Activated T-cell treated with anti-CD3 and anti-CD28 coated beads for 4 hours (primary cell): ENCODE measurements around the gene GRM7.
"Not testable (repeated sequence)": the region's sequence is repeated elsewhere in the genome, so short reads cannot be mapped to it uniquely, and the experiment has no call there.

Experiments
- DNase-seq: peaks from one replicate; pipeline ENCODE4 v3.0.0-alpha.2; 2020

GRM7 gene

DNA sequence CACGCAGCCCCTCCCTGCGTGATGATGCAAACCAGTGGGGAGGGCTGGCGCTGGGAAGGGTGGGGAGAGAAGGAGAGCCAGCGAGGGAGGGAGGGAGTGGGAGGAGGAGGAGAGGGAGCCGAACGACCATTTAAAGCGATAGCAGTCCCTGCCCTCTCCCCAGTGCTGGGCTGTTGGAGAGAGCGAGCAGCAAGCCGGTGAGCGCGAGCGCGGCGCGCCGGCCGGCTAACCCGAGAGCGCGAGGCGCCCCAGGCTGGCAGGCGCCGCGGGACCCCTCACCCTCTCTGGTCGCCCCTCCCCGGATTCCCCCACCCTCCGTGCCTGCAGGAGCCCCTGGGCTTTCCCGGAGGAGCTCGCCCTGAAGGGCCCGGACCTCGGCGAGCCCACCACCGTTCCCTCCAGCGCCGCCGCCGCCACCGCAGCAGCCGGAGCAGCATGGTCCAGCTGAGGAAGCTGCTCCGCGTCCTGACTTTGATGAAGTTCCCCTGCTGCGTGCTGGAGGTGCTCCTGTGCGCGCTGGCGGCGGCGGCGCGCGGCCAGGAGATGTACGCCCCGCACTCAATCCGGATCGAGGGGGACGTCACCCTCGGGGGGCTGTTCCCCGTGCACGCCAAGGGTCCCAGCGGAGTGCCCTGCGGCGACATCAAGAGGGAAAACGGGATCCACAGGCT, at the start of gene GRM7:
GRM7 (plus strand) TSS at position 162 of the 671 bp plus-strand sequence.
- no peak for DNase-seq

DNA sequence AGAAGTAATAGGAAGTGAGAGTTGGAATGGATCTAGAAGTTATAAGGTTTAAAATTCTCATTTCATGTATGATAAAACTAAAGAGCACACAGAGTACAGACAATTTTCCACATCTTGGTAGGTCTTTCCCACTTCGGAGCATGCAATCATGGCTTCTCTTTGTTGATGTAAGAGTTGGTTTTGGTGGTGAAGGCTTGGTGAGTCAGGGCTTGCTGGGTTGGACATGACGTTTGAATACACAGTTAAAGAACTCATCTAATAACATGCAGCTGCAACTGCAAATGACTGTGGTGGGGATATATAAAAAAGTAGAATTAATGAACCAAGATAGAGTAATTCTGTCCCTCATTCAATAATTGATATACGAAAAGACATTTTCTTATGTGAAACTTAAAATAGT, 39.5 kb upstream of the GRM7 start:
- no peak for DNase-seq

DNA sequence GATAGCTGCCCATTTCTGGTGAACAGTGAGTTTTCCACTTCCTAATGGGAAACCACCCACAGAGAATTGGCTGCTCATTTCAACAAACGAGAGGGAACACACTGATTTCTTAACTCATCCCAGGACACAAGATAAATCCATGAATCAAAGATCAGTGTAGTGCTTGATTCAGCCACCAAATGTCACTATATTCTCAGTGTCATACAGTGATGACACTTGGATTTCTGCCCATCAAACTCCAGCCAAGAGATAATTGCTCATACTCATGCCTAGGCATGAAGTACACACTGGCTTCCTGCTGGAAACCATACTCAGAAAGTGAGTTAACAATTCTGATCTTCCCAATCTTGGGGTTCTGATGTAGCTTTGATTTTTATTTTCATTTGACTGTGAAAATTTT, 35.4 kb upstream of the GRM7 start:
- DNase-seq = no peak

DNA sequence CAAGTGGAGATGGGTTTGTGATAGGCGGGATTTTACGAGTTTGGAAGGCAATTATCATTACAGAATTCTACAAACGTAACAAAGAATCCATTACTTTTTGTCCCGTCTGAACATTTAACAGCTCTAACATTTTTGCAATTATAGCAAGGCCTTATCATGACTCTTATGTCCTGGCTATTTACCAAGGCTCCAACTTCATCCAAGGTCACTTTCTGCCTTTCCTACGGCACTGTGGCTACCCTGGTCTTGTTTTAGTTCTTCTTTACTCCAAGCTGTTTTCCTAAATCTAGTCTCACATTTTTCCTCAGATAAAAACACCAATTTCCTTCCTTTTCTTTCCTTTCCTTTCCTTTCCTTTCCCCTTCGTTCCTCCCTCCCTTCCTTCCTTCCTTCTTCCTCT, 33.5 kb upstream of the GRM7 start:
- DNase-seq = no peak

DNA sequence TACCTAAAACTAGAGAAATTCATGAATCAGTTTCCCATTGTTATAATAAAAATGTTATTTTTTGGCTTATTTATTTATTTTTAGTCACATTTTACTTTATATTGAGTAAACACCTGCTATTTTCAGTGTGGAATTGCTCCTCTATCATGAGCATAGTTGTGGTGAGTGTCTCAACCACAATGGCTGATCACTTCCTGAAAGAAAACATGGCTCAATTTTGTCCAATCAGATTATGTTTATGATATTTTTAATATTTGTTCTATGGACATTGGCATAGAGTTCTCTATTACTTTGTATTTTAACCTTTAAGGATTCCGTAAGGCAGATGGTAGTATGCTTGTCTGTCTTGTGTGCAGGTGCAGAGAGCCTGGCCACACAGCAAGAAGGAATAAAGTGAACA, 16.2 kb upstream of the GRM7 start:
- DNase-seq = no peak

DNA sequence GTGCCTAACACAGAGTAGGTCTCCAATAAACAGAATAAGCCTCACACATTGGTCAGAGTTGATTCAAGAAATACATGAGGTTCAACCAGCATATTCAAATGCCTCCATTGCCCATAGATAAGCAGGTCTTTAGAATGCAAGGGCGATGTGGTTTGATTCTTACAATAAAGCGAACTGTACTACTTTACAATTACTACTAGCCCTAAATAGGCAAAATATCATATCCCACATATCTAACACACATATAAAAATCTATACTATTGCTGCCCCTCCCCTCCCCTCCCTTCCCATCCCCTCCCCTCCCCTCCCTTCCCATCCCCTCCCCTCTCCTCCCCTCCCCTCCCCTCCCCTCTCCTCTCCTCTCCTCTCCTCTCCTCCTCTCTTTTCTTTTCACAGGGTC, 6.7 kb upstream of the GRM7 start:
- DNase-seq = no peak

DNA sequence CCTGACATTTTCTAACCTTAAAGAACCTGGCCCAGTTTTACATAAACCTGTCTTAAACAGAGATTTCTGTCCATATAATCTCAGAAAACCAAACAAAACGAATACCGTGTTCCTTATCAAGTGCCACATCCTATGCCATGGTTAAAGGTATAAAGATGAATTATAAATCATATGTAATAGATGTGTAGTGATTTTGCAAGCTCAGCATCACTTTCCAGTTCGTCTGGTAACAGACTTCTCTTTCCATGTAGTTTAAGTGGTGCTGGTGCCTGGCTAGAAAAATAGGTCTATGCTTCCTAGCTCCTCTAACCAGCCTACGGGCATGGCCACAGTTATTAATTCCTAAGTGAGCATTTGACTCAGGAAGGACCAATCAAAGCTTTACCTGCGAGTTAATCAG, 3.4 kb upstream of the GRM7 start:
- DNase-seq = no peak

DNA sequence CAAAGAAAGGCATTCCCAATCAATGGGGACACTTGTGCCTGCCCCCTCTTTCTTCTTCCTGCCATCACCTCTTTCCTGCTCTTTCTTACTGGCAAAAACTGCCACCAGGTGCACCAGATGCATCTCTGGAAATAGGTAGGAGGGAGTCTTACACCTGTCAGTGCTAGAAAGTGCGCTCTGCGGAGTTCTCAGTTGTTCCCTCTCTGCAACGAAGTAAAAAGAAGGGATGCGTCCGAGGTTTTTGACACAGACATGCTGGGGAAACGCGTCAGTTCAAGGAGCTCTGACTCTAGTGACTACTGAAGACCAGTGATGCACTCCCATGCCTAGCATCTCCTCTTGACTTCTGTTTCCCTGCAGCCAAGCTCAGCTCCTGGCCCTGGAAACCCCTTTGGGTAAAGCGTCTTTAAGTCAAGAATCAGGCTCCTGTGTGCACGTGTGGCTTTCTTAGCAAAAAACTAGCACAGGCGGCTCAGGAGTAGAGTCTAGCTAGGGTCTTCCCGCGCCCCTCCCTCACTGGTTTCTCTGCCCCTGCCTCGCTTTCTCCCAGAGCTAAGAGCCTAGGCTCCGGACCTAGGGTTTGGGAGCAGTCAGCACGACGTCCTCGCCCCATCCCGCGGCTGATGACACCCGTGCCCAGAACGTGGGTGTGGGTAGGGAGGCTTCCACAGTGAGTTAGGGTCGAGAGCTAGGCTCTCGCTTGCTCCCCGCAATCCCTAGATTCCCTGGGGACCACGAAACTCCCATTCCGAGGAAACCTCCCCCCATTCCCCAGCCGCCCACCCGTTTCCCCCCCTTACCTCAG, 564 bp upstream of the GRM7 start:
- DNase-seq = no peak

DNA sequence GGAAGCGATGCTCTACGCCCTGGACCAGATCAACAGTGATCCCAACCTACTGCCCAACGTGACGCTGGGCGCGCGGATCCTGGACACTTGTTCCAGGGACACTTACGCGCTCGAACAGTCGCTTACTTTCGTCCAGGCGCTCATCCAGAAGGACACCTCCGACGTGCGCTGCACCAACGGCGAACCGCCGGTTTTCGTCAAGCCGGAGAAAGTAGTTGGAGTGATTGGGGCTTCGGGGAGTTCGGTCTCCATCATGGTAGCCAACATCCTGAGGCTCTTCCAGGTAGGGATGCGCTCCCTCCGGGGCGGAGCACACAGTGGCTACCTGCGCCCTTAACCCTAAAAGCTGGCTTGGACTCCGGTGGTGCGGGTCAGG, 698 bp downstream of the GRM7 start:
- no peak for DNase-seq

DNA sequence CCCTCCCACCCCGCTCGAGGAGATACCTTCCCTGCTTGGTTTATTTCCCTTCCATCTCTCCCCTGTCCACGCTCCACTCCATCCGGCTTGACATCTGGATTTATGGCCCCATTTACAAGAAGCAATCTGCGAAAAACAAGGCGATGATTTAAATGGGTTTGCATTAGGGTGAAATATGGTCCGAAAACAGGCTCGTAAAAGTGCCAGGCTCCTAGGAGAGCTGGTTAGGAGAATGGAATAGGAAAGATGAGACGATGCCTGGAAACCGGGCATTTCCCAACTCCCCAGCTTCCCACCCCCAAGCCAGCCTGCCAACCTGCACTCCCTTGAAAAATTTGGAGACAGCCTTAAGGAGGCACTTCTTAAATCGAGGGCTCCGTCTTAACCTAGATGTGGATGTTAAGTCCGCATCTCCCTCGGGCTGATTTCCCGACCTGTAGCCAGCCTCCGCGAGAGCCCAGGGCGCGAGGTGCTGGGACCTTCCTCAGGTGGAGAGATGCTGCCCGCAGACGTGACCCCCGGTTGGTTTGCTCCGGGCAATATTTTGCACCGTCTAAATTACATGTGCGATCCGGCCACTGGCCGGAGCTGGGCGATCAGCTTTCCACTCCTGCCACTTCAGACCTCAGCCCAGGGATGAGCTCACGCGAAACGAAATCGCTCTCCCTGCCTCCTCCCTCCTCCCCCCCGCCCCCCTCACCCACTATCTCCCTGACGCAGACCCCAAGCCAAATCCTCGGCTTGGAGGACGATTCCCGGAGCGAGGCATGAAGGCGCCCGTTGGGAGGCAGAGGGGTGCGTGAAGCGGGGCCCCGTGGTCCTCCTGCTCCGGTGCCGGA, 1.3 kb downstream of the GRM7 start:
- no peak for DNase-seq

DNA sequence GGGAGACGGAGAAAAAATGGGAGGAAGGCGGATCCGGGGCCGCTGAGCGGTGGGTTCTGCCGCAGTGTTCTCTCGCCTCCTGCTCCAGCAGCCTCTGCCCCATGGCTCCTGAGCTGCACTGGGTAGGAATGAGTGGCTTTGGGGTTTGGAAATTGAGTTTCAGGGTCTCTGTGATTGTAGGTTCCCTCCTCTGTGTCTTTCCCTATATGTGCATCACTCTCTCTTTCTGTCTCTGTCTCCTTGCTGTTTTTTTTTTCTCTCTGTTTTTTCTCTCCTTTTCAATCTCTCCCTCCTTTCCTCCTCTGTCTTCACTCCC, 1.9 kb downstream of the GRM7 start:
- DNase-seq = no peak

DNA sequence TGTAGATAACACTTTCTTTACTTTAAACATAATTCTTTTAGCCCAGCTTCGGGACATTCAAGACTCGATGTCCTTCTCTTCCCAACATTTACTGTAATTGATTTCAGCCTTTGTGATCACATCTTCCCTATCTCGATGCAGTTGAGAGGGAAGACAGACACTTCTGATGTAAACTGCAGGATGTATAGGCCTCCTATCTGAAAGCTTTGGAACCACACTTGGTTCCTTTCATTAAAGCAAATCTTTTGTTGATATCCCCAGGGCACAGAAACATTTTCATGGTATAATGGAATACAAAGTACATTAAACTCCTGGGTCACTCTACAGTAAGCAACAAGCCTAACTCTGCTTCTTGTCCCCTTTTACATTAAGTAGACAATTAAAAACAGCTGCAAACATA, 6.4 kb downstream of the GRM7 start:
- DNase-seq = no peak

DNA sequence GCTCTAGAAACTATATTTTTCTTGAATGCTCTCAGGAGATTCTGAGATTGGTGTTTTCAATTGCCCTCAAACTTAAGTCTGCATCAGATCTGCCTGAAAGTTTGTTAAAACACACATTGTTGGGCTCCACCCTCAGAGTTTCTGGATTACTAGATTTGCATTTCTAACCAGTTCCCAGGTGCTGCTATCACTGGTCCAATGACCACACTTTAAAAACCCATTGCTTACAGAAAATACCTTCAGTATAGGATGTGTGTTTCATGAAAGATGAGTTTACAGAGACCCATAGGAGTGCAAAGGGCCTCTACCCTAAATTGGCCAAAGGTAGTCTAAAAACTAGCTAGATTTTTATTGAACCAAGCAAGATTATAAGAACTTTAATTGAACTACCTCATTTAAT, 17.8 kb downstream of the GRM7 start:
- DNase-seq = no peak

DNA sequence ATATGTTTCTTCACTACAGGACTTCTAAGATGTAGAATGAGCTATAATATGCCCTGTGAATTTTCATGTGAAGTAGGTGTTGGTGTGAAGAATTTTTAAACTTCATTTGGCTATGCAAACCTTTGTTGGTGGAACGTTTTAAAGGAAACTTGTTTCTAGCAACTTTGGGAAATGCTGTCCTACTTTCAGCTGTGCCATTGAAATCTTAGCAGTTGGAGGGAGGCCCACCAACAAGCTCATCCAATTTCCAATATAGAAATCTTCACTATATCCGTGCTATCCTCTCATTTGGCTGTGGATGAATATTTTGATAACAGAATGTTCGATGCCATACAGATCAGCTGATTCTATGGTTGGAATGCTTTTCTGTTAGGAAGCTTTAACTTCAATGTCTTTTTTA, 51.3 kb downstream of the GRM7 start:
- DNase-seq = no peak

DNA sequence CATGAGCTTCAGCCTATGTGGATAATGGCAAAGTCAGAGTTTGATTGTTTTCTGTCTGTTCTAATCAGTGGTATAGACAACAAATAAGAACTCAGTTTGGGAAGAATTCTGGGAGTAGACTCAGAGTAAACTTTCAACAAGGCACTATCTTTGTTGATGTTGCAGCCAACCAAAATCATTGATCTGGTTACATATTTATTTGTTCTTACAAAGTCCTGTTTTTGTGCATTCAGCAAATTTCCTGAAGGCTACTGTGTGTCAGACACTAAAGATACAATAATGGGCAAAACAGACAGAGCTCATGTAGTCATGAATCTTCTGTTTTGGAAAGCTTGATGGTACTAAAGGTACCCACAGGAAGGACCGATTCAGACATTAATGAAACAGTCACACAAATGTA, 55.0 kb downstream of the GRM7 start:
- DNase-seq = no peak

DNA sequence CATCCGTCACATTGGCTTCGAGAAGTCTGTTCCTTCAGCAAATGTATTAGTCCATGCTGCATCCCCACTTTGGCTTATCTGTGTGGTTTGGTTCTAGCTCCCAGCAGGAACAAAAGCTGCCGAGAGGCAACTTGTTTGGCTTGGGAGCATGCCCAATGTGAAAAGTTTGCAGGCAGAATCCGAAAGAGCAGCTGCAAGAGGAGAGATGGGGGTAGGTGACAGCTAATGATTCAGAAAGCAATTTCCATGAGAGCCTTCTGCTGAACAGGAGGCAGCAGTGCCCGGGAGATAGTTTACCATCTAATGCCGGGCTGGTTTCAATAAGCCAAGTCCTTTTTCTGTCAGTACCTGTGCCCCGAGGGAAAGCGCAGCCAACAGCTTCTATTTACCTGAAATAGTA, 60.2 kb downstream of the GRM7 start:
- DNase-seq = no peak

DNA sequence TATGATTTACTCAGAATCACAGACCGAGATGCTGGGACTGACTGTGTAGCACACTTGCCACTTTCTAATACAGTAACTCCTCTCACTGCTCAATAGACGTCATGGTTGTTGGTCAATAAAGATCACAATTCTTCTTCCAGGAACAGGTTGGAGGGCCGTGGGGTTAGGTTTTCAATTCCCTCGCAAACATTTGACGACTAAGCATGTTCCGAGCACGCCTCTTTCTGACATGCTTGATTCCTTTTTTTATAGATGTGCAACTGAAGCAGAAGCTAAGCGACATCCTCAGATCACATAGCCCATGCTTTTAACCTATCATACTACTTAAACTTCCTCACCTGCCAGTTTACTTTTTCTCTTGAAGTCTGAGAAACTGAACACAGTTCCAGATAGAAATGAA, 61.0 kb downstream of the GRM7 start:
- DNase-seq = no peak

DNA sequence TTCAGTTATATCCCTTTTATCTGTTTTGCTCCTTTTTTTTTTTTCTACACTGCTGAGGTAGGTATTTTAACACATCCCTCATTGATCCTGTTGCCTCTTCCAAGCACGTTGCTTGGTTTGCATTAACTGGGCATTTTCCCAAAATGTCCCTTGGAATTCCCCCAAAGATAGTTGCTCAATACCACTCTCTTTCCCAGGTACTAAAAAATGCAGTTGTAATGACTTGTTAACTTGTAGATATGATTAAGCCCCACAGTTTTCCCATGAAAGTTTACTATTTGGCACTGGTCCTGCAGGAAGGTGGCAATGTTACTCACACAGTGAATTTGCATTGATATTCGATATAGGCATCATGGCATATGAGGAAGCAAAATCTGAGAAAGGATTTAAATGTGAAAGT, 67.1 kb downstream of the GRM7 start:
- DNase-seq = no peak

DNA sequence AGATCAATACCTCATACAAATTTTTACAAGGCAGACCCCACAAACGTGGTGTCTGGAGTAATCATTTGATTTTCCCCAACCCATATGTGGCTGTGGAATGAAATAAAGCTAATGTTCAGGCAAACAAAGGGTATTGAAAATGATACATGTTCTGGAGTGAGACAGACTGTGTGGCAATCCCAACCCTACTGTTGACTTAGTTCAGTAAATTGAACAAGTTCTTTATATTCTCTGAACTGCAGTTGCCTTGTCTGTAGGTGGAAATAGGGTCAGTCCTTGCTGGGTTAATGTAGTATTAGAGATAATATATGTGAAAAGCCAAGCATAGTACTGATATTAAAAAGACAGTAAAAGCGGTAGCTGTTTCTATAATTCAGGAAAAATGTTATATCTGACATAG, 69.0 kb downstream of the GRM7 start:
- DNase-seq = no peak

DNA sequence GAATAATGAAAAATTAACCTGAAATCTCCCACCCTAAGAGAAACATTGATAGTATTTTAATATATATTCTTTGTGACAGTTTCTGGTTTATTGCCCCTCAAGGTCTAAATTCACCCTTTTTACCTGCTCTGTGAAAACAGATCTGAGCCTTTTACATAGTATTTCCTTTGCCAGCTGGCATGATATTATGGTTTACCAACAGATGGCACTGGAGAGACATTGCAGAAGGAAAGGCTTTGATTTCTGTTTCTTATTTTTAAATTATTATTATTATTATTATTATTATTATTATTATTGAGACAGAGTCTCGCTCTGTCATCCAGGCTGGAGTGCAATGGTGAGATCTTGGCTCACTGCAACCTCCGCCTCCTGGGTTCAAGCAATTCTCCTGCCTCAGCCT, 74.5 kb downstream of the GRM7 start:
- not testable (repeated sequence) for DNase-seq

DNA sequence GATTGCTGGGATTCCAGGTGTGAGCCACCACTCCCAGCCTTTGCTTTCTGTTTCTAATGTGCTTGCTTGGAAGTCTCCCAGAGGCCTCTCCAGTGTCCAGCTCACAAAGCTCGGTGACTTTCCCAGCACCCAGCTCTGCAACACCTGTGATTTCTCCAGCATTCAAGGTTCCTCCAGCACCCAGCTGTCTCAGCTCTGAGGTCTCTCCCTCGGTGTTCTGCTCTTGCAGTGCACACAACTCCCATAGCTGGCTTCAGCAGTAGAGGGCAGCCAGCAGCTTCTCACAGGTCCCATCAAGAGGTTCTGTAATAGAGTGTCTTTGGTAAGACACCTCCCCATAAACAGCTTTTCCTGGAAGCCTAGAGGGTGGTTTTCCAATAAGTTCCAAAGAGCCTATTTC, 75.1 kb downstream of the GRM7 start:
- DNase-seq = no peak

DNA sequence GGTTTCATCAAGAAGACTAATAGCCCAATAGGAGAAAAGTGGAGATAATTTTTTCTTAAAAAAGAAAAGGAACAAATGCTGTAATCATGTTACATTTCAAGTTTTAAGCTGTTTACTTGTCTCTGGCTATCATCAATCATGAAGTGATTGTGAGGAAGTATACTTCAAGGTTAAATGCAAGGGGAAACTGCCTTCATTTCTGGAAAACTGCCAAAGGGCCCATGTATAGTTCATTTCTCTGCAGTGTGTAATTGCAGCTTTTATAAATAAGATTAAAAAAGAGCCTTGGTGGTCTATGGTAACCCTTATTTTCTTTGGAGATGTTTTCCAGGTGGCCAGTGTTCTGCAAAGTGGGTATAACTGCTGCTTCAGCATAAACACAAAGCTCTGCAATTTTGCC, 101.9 kb downstream of the GRM7 start:
- no peak for DNase-seq

DNA sequence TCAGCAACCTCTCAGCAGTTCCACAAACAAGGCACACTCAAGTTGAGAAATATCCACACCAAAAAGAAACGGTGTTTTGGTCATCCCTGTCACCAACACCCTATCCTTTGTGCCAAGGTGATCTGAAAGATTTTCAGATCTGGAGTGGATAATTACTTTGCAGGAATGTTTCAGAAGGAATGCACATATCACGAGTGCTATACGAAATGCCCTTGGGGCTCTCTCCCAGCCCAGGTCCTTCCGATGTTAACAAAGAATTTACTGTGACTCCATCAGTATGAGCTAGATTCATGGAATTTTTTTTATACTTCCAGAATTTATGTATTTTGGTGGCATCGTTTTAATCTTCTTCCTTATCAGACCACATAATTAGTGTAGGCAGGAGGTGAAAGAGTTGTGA, 105.0 kb downstream of the GRM7 start:
- no peak for DNase-seq

DNA sequence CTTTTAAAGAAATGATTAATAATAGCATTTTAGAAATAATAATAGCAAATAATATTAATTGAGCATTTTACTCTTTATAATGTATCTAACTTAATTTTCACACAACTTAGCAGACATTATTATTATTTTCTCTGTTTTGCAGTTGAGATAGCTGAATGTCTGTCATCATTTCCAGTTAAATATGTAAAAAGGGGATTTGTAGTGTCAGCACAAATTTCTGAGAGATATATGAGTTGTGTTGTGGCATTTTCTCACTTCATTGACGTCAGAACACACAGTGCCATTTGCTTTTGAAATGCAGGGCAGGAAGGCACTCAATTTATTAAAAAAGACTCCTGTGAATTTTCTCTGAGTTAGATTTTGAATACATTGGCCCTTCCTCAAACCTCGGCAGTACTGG, 111.0 kb downstream of the GRM7 start:
- DNase-seq = no peak
